ENCODE measurements around the gene MPRIP. TPM values are rescaled to one million over a fixed set of nuclear protein-coding genes. Genes with fewer than 3 reads are reported as not detected.

Gene MPRIP
- polyA plus RNA-seq, 1 donor (not counting 4 experiments of a cell fraction or from before 2014, with no cell fraction given) = 113 TPM

DNA sequence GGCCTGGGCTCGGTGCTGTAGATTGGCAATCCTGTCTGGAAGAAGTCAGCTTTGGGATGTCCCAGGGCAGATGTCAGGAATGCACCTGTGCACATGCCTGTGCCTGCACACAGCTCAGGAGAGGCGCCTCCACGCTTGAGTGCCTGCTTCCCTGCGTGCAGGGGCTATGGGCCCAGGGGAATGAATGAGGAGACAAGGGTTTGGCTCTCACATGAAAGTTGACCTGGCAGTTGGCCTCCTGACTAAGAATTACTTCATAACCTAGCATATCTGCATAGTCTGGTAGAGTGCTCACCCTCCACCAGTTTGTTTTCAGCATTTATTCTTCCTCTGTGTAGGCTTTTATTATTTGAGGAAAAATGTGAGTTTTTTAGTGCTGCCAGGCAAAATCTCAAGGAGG lies 113.8 kb downstream of the MPRIP start:
- Histone ChIP-seq H3K9me1 (ENCODE audit: control insufficient read depth, extremely low read depth, insufficient read depth, low read length) (peaks cover 7% of the 10 kb centered on the region), H3K27ac (ENCODE audit: control insufficient read depth, insufficient read depth, low read length) (peak overlapping the region; percentile 53), H4K20me1 (ENCODE audit: control insufficient read depth, extremely low read depth, insufficient read depth, low read length) (peaks cover 6% of the 10 kb centered on the region), H3K4me3 (ENCODE audit: control insufficient read depth in 2 of 3, extremely low read depth in 1 of 3, insufficient read depth in 2 of 3, low read depth in 1 of 3, low read length in 3 of 3) (no peak overlapping the region), H3K27me3 (ENCODE audit: control insufficient read depth, extremely low read depth, insufficient read depth, low read length) (no peaks in the 10 kb centered on the region), H3K36me3 (ENCODE audit: control insufficient read depth in 2 of 2, extremely low read depth in 1 of 2, insufficient read depth in 2 of 2, low read length in 2 of 2) (peaks cover 51 to 54% of the 10 kb centered on the region in 2 experiments), H3K9ac (ENCODE audit: control insufficient read depth, extremely low read depth, insufficient read depth, low read length) (peak overlapping the region; percentile 18), H2AFZ (ENCODE audit: control insufficient read depth, low read length) (no peak overlapping the region), H3K79me2 (ENCODE audit: control insufficient read depth, insufficient read depth, low read length) (peaks cover 2% of the 10 kb centered on the region), H3K9me3 (ENCODE audit: control insufficient read depth, low read depth, low read length) (no peaks in the 10 kb centered on the region), H3K4me2 (ENCODE audit: control insufficient read depth, extremely low read depth, insufficient read depth, low read depth, low read length) (peak overlapping the region; percentile 43), H3K4me1 (ENCODE audit: control insufficient read depth, extremely low read depth, insufficient read depth, low read length) (peaks cover 46% of the 10 kb centered on the region)
- no peak for TF ChIP-seq CTCF (optimal IDR thresholded peaks at IDR 0.05 in 1 of 3, IDR thresholded peaks at IDR 0.05 in 1 of 3, conservative IDR thresholded peaks at IDR 0.05 in 1 of 3; ENCODE audit: extremely low read depth in 1 of 3, insufficient read depth in 2 of 3, low read length in 3 of 3)
- TF ChIP-seq EZH2 (IDR thresholded peaks at IDR 0.05; ENCODE audit: low read length) = no peak
- dilution Hi-C loops (cut with MboI; ENCODE audit: extremely low pct_ligation_motif_present, low sequenced_read_pairs) = no loop called here
- FAIRE-seq (peak; percentile 86), DNase-seq (ENCODE audit: low read depth, low spot score) (no peak)

DNA sequence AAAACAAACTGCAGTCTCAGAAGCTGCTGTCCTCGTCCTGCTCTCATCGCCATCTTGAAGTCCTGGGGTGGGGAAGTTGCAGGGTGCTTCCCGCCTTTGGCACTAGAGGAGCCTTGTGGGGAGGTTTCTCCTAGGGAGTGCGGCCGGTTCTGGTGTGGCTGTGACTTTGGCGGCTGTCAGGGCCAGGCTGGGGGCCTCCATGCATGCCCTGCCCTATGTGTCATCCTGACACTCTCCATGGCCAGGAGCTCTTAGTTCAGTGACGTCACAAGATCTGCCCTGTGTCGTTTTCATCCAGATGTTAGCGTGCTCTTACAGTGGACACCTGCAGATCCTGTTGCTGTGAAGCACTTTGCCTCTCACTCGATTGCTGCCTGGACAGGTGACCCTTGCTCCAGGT lies 114.3 kb downstream of the MPRIP start:
- H3K4me2 ChIP-seq (ENCODE audit: control insufficient read depth, extremely low read depth, insufficient read depth, low read depth, low read length) = peak overlapping the region; percentile 43
- DNase-seq (ENCODE audit: low read depth, low spot score) (no peak), FAIRE-seq (no peak)
- peaks cover 42% of the 10 kb centered on the region for H3K4me1 ChIP-seq (ENCODE audit: control insufficient read depth, extremely low read depth, insufficient read depth, low read length)
- peaks cover 6% of the 10 kb centered on the region for H4K20me1 ChIP-seq (ENCODE audit: control insufficient read depth, extremely low read depth, insufficient read depth, low read length)
- dilution Hi-C loops (cut with MboI; ENCODE audit: extremely low pct_ligation_motif_present, low sequenced_read_pairs) = no loop called here
- no peaks in the 10 kb centered on the region for H3K27me3 ChIP-seq (ENCODE audit: control insufficient read depth, extremely low read depth, insufficient read depth, low read length)
- H2AFZ ChIP-seq (ENCODE audit: control insufficient read depth, low read length) = no peak overlapping the region
- peak overlapping the region; percentile 45 for H3K9ac ChIP-seq (ENCODE audit: control insufficient read depth, extremely low read depth, insufficient read depth, low read length)
- peaks cover 7% of the 10 kb centered on the region for H3K9me1 ChIP-seq (ENCODE audit: control insufficient read depth, extremely low read depth, insufficient read depth, low read length)
- peak overlapping the region; percentile 53 for H3K27ac ChIP-seq (ENCODE audit: control insufficient read depth, insufficient read depth, low read length)
- peaks cover 54 to 55% of the 10 kb centered on the region in 2 experiments for H3K36me3 ChIP-seq (ENCODE audit: control insufficient read depth in 2 of 2, extremely low read depth in 1 of 2, insufficient read depth in 2 of 2, low read length in 2 of 2)
- no peak overlapping the region for H3K4me3 ChIP-seq (ENCODE audit: control insufficient read depth in 2 of 3, extremely low read depth in 1 of 3, insufficient read depth in 2 of 3, low read depth in 1 of 3, low read length in 3 of 3)
- peaks cover 2% of the 10 kb centered on the region for H3K79me2 ChIP-seq (ENCODE audit: control insufficient read depth, insufficient read depth, low read length)
- H3K9me3 ChIP-seq (ENCODE audit: control insufficient read depth, low read depth, low read length) = no peaks in the 10 kb centered on the region
- no peak for TF ChIP-seq EZH2 (IDR thresholded peaks at IDR 0.05; ENCODE audit: low read length)
- TF ChIP-seq CTCF (optimal IDR thresholded peaks at IDR 0.05 in 1 of 3, IDR thresholded peaks at IDR 0.05 in 1 of 3, conservative IDR thresholded peaks at IDR 0.05 in 1 of 3; ENCODE audit: extremely low read depth in 1 of 3, insufficient read depth in 2 of 3, low read length in 3 of 3) = no peak
